Measurements from ENCODE around the gene CCDC43. TPM values are rescaled to one million over a fixed set of nuclear protein-coding genes. Genes with fewer than 3 reads are reported as not detected.

CCDC43 gene
- total RNA-seq, 1 donor from 2014 or later, result 18.8 TPM

GRCh38 chr17:44627513-44628242 is 61.9 kb downstream of the CCDC43 start:
- Histone ChIP-seq H3K4me3 (no peak overlapping the region), H3K9me3 (no peaks in the 10 kb centered on the region)
- intact Hi-C loops (cut with DNase I), result loop anchor here (10.0 kb wide), 1 partner anchor 83 kb away; no protein-coding TSS in a partner anchor

More at GRCh38 chr17:44627513-44628242, 61.9 kb downstream of the CCDC43 start:
- Histone ChIP-seq H3K27ac (no peak overlapping the region), H3K4me1 (no peaks in the 10 kb centered on the region), H3K27me3 (no peaks in the 10 kb centered on the region), H3K36me3 (no peaks in the 10 kb centered on the region)
- DNase-seq (no peak), ATAC-seq (no peak)
- no peak for TF ChIP-seq CTCF (IDR thresholded peaks at IDR 0.05)

Other genes starting within 250 kb of the CCDC43 start
- gene GPATCH8, start 186.4 kb downstream of the CCDC43 start, total RNA-seq, result 40.7 TPM
- 8.7 TPM for gene FZD2, start 132.3 kb downstream of the CCDC43 start, total RNA-seq
- not detected for gene MEIOC, start 33.3 kb downstream of the CCDC43 start, total RNA-seq
- gene DBF4B, start 18.9 kb upstream of the CCDC43 start, total RNA-seq, result 4.5 TPM
- 0.43 TPM for gene ADAM11, start 69.2 kb upstream of the CCDC43 start, total RNA-seq
- gene GJC1, start 140.5 kb upstream of the CCDC43 start, total RNA-seq, result 22.8 TPM
- gene HIGD1B, start 158.1 kb upstream of the CCDC43 start, total RNA-seq, result 36.4 TPM
- gene EFTUD2, start 209.7 kb upstream of the CCDC43 start, total RNA-seq, result 74.4 TPM
- gene GFAP, start 225.7 kb upstream of the CCDC43 start, total RNA-seq, result not detected

All from upper lobe of right lung (tissue), 1 donor.